Keratinocyte (primary cell): ENCODE measurements around the gene C16orf95.

Experiments used
- EZH2 ChIP-seq: IDR thresholded peaks from one replicate; pipeline ENCODE4 v1.6.1; 2012; ENCODE audit warnings: inconsistent platforms, mild to moderate bottlenecking, low read length, moderate library complexity
- TF ChIP-seq, protein P1 (sequence below), 3 experiments: IDR thresholded peaks in 1 of 3; conservative IDR thresholded peaks in 1 of 3; optimal IDR thresholded peaks in 1 of 3; 2 replicates in 2 of 3; 3 replicates in 1 of 3; pipeline versions ENCODE3 to v1.5.1; 2011; ENCODE audit warnings: low read length in 3 of 3, mild to moderate bottlenecking in 3 of 3, moderate library complexity in 2 of 3, control low read depth in 1 of 3, inconsistent platforms in 1 of 3; ENCODE audit not compliant: insufficient read depth in 2 of 3; ENCODE audit errors: extremely low read depth in 1 of 3

DNA sequence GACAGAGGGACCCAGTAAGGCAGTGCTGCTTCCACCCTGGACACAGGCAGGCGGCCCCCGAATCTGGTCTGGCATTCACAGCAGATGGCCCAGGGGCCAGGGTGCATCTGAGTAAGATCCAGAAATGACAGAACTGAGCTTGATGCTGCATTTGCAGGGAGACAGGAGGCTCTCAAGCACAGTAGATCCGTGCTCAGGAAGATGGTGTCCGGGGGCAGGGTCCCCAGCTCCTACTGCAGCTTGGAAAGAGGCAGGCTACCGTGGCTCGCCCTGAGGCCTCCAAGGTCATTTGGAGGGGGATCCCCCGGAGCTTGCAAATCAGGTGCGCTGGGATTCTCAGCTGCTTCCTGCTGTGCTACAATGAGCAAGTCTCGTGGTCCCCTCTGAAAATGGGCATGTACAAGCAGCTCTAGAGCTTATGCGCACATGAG lies 2.2 kb downstream of the C16orf95 start:
- TF ChIP-seq, protein P1, sequence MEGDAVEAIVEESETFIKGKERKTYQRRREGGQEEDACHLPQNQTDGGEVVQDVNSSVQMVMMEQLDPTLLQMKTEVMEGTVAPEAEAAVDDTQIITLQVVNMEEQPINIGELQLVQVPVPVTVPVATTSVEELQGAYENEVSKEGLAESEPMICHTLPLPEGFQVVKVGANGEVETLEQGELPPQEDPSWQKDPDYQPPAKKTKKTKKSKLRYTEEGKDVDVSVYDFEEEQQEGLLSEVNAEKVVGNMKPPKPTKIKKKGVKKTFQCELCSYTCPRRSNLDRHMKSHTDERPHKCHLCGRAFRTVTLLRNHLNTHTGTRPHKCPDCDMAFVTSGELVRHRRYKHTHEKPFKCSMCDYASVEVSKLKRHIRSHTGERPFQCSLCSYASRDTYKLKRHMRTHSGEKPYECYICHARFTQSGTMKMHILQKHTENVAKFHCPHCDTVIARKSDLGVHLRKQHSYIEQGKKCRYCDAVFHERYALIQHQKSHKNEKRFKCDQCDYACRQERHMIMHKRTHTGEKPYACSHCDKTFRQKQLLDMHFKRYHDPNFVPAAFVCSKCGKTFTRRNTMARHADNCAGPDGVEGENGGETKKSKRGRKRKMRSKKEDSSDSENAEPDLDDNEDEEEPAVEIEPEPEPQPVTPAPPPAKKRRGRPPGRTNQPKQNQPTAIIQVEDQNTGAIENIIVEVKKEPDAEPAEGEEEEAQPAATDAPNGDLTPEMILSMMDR (optimal IDR thresholded peaks at IDR 0.05 in 1 of 3, IDR thresholded peaks at IDR 0.05 in 1 of 3, conservative IDR thresholded peaks at IDR 0.05 in 1 of 3; ENCODE audit: extremely low read depth in 1 of 3, insufficient read depth in 2 of 3, low read length in 3 of 3) = no peak
- TF ChIP-seq EZH2 = no peak
